GM03348 (cell line): ENCODE results near the gene MRPS7.

Experiments
- DNase-seq: peaks from one replicate; pipeline ENCODE4 v3.0.0; 2012; ENCODE audit warnings: low spot score

Gene MRPS7

GRCh38 chr17:75313941-75314551 lies 52.4 kb downstream of the MRPS7 start:
- no peak for DNase-seq

GRCh38 chr17:75315541-75316243 lies 54.0 kb downstream of the MRPS7 start:
- no peak for DNase-seq
